Measurements from ENCODE around the gene GLT8D1. TPM values are rescaled to one million over a fixed set of nuclear protein-coding genes. Genes with fewer than 3 reads are reported as not detected.
A peak's percentile ranks its signal among the peaks of the same experiment; 100 is the strongest.

Gene GLT8D1
- total and polyA plus RNA-seq, 2 of the 13 experiments (the other 11 are each of a cell fraction or from before 2014, with no cell fraction given) = 110 to 121 TPM

- TF ChIP-seq ZNF318 (CRISPR knock-in tag; IDR thresholded peaks at IDR 0.05) (no peak), TBX2 (CRISPR knock-in tag; IDR thresholded peaks at IDR 0.05; ENCODE audit: borderline replicate concordance) (peak; percentile 88), ZNF768 (CRISPR knock-in tag; IDR thresholded peaks at IDR 0.05) (peak; percentile 46; the same call in 1 of the 2 replicates), ATF6 (CRISPR knock-in tag; conservative IDR thresholded peaks at IDR 0.05) (no peak), NR0B2 (CRISPR knock-in tag; IDR thresholded peaks at IDR 0.05) (0 out of 2 replicates have a peak, but pooled peaks have one; percentile 16), ZNF225 (CRISPR knock-in tag; IDR thresholded peaks at IDR 0.05) (peak; percentile 86), ZNF367 (CRISPR knock-in tag; IDR thresholded peaks at IDR 0.05; ENCODE audit: borderline replicate concordance) (no peak), THAP8 (CRISPR knock-in tag; IDR thresholded peaks at IDR 0.05; ENCODE audit: borderline replicate concordance) (no peak), DZIP1 (CRISPR knock-in tag; IDR thresholded peaks at IDR 0.05) (peak; percentile 84), RFXANK (CRISPR knock-in tag; IDR thresholded peaks at IDR 0.05) (peak; percentile 25; the same call in 1 of the 2 replicates), ZSCAN22 (CRISPR knock-in tag; IDR thresholded peaks at IDR 0.05) (peak; percentile 92), PAWR (CRISPR knock-in tag; IDR thresholded peaks at IDR 0.05; ENCODE audit: borderline replicate concordance) (no peak; the same call in 1 of the 2 replicates)
Measured at GRCh38 chr3:52705688-52706686, at the start of gene GLT8D1, which contains the start of gene SPCS1 (continued).

Data from HepG2 (cell line).